HCT116 (cell line): ENCODE results near the gene NOS1. TPM values are rescaled to one million over a fixed set of nuclear protein-coding genes. Genes with fewer than 3 reads are reported as not detected.

ENCODE experiments used
- ATAC-seq: fragments of 200-7000 bp; cut with Tn5 transposase; 2 replicates; pipeline ENCODE4 v1.9.1; 2020; ENCODE audit warnings: mild to moderate bottlenecking, moderate library complexity
- BruUV-seq: library from RNA; stranded (reverse); fragments of 400-500 nt; replicated peaks from 2 replicates; lab custom pipeline; 2021; lab: Mats Ljungman, UMichigan
- CTCF ChIA-PET: fragments of 300-600 bp; sonication (Branson Sonifier 250); formaldehyde crosslinking; loops from one replicate; lab custom pipeline; 2021; ENCODE audit warnings: antibody characterized with exemption; lab: Charles Lee
- POLR2A ChIA-PET: fragments of 300-600, 350-600 bp; sonication (Branson Sonifier 250); formaldehyde crosslinking; loops from one replicate; lab custom pipeline; 2021; ENCODE audit warnings: antibody characterized with exemption; lab: Charles Lee
- RAD21 ChIA-PET, 2 experiments: fragments of 300-600 bp; sonication (Branson Sonifier 250); formaldehyde crosslinking; loops; one replicate each; lab custom pipeline; 2023; ENCODE audit warnings: low total read pairs in 2 of 2; ENCODE audit not compliant: uncharacterized antibody in 2 of 2, unreplicated experiment in 2 of 2, low non-redundant PET in 1 of 2; lab: Charles Lee
- DNase-seq: peaks from one replicate; pipeline ENCODE4 v3.0.0-alpha.2; 2010; ENCODE audit warnings: low read depth, low spot score
- H2AFZ ChIP-seq: fragments of 200-600 bp; shearing (Covaris generic), sonication (generic); 2 replicates; pipeline ENCODE4 v1.6.1; 2017; ENCODE audit warnings: low read depth, mixed run types, mixed read lengths, antibody characterized with exemption, low read length; ENCODE audit not compliant: poor library complexity, severe bottlenecking
- H3K27ac ChIP-seq: 2 replicates; pipeline ENCODE4 v1.5.1; 2012; ENCODE audit warnings: low read depth, low read length
- H3K27me3 ChIP-seq: fragments of 200-600 bp; sonication (generic); 2 replicates; pipeline ENCODE4 v1.6.1; 2016; ENCODE audit warnings: mixed run types, low read length, mixed read lengths; ENCODE audit not compliant: insufficient read depth
- H3K36me3 ChIP-seq, 2 experiments: fragments of 200-500 bp in 1 of 2; fragments of 200-600 bp in 1 of 2; sonication (Bioruptor generic) in 1 of 2; sonication (generic) in 1 of 2; 2 replicates each; pipeline versions ENCODE4 v1.5.1 to v1.6.1; 2014 to 2016; ENCODE audit warnings: low read length in 2 of 2, inconsistent platforms in 1 of 2, mixed read lengths in 1 of 2, mixed run types in 1 of 2; ENCODE audit not compliant: insufficient read depth in 2 of 2, control insufficient read depth in 1 of 2
- H3K4me1 ChIP-seq, 2 experiments: fragments of 200-600 bp in 1 of 2; sonication (generic) in 1 of 2; 2 replicates each; pipeline versions ENCODE4 v1.5.1 to v1.6.1; 2012 to 2017; ENCODE audit warnings: low read length in 2 of 2, inconsistent platforms in 1 of 2, mild to moderate bottlenecking in 1 of 2, mixed read lengths in 1 of 2, mixed run types in 1 of 2, moderate library complexity in 1 of 2; ENCODE audit not compliant: insufficient read depth in 2 of 2, control insufficient read depth in 1 of 2
- H3K4me2 ChIP-seq: fragments of 200-600 bp; sonication (generic); 2 replicates; pipeline ENCODE4 v1.6.1; 2017; ENCODE audit warnings: mixed run types, low read length, mixed read lengths
- H3K4me3 ChIP-seq, 2 experiments: fragments of 200-600 bp in 1 of 2; sonication (generic) in 1 of 2; replicated peaks in 1 of 2; 2 replicates each; pipeline ENCODE4 v1.5.1; 2011 to 2016; ENCODE audit warnings: low read length in 2 of 2, control low read depth in 1 of 2, low read depth in 1 of 2, mild to moderate bottlenecking in 1 of 2, mixed read lengths in 1 of 2, mixed run types in 1 of 2
- H3K79me2 ChIP-seq: fragments of 200-600 bp; sonication (generic); 2 replicates; pipeline ENCODE4 v1.6.1; 2017; ENCODE audit warnings: mild to moderate bottlenecking, mixed run types, low read length, moderate library complexity, mixed read lengths; ENCODE audit not compliant: insufficient read depth
- H3K9ac ChIP-seq: fragments of 200-600 bp; sonication (generic); 2 replicates; pipeline ENCODE4 v1.6.1; 2016; ENCODE audit warnings: low read length, mixed read lengths
- H3K9me2 ChIP-seq: fragments of 200-600 bp; sonication (generic), shearing (Covaris generic); 2 replicates; pipeline ENCODE4 v1.6.1; 2017; ENCODE audit warnings: mixed run types, mild to moderate bottlenecking, moderate library complexity; ENCODE audit not compliant: insufficient read depth
- H3K9me3 ChIP-seq, 2 experiments: fragments of 200-500 bp in 1 of 2; fragments of 200-600 bp in 1 of 2; sonication (Bioruptor generic) in 1 of 2; sonication (generic) in 1 of 2; 2 replicates each; pipeline ENCODE4 v1.6.1; 2014 to 2017; ENCODE audit warnings: low read length in 2 of 2, mixed read lengths in 2 of 2, inconsistent platforms in 1 of 2, low read depth in 1 of 2, mild to moderate bottlenecking in 1 of 2, mixed run types in 1 of 2, moderate library complexity in 1 of 2; ENCODE audit not compliant: control insufficient read depth in 1 of 2, insufficient read depth in 1 of 2
- H4K20me1 ChIP-seq: fragments of 200-600 bp; sonication (generic), shearing (Covaris generic); 2 replicates; pipeline ENCODE4 v1.6.1; 2017; ENCODE audit warnings: mixed run types, mild to moderate bottlenecking, moderate library complexity; ENCODE audit not compliant: insufficient read depth
- EGR1 ChIP-seq: IDR thresholded peaks from 2 replicates; pipeline ENCODE4 v1.6.1; 2012; ENCODE audit warnings: low read depth
- EZH2 ChIP-seq: fragments of 200-600 bp; sonication (generic); IDR thresholded peaks from 2 replicates; pipeline ENCODE4 v1.6.1; 2017; ENCODE audit warnings: antibody characterized with exemption, mixed run types
- FOSL1 ChIP-seq: IDR thresholded peaks from 2 replicates; pipeline ENCODE4 v1.6.1; 2012; ENCODE audit warnings: low read depth
- REST ChIP-seq: IDR thresholded peaks from 2 replicates; pipeline ENCODE4 v1.6.1; 2012; ENCODE audit warnings: low read depth
- SP1 ChIP-seq: IDR thresholded peaks from 2 replicates; pipeline ENCODE4 v1.6.1; 2012; ENCODE audit warnings: low read depth
- SRF ChIP-seq: IDR thresholded peaks from 2 replicates; pipeline ENCODE4 v1.6.1; 2012; ENCODE audit warnings: low read depth
- YY1 ChIP-seq: IDR thresholded peaks from 2 replicates; pipeline ENCODE4 v1.6.1; 2011; ENCODE audit warnings: low read length, low read depth, moderate library complexity, mild to moderate bottlenecking; ENCODE audit not compliant: insufficient replicate concordance; ENCODE audit errors: extremely low read depth
- intact Hi-C: fragments of 100-400 bp; cut with micrococcal nuclease; formaldehyde crosslinking; loops from 2 replicates; pipeline ENCODE4 v1.10.0; 2022
- total RNA-seq: library from RNA; stranded (reverse); gene quantifications from one replicate; pipeline ENCODE4 v1.2.1, GENCODE V29; 2021; ENCODE audit not compliant: unreplicated experiment
- TF ChIP-seq, protein P1 (sequence below): IDR thresholded peaks from 2 replicates; pipeline ENCODE4 v1.6.1; 2011; ENCODE audit warnings: mild to moderate bottlenecking, low read length, moderate library complexity; ENCODE audit not compliant: insufficient replicate concordance; ENCODE audit errors: extremely low read depth

Gene NOS1
- total RNA-seq, 1 experiment from 2014 or later, result 0.22 TPM

- POLR2A ChIA-PET, result no interaction called here
- RAD21 ChIA-PET, result no interaction called here
- H3K4me1 ChIP-seq, result no peaks in the 10 kb centered on the region
- no peak overlapping the region for H3K4me2 ChIP-seq
- H3K4me3 ChIP-seq, result no peak overlapping the region
- no peaks in the 10 kb centered on the region for H4K20me1 ChIP-seq
- no peak for DNase-seq
- no peaks in the 10 kb centered on the region for H3K9me3 ChIP-seq
- H3K27ac ChIP-seq, result no peak overlapping the region
- no peak overlapping the region for H3K9ac ChIP-seq
- BruUV-seq, result no TSS peak
- TF ChIP-seq YY1, result no peak
- TF ChIP-seq, protein P1, sequence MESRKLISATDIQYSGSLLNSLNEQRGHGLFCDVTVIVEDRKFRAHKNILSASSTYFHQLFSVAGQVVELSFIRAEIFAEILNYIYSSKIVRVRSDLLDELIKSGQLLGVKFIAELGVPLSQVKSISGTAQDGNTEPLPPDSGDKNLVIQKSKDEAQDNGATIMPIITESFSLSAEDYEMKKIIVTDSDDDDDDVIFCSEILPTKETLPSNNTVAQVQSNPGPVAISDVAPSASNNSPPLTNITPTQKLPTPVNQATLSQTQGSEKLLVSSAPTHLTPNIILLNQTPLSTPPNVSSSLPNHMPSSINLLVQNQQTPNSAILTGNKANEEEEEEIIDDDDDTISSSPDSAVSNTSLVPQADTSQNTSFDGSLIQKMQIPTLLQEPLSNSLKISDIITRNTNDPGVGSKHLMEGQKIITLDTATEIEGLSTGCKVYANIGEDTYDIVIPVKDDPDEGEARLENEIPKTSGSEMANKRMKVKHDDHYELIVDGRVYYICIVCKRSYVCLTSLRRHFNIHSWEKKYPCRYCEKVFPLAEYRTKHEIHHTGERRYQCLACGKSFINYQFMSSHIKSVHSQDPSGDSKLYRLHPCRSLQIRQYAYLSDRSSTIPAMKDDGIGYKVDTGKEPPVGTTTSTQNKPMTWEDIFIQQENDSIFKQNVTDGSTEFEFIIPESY, result no peak
- no peak for TF ChIP-seq SP1
- TF ChIP-seq SRF, result no peak
- TF ChIP-seq EZH2, result no peak
- TF ChIP-seq FOSL1, result no peak
- TF ChIP-seq EGR1, result no peak
- TF ChIP-seq REST, result no peak
- TF ChIP-seq, all 23 proteins: peak for 0
- Histone ChIP-seq H3K27me3 (peaks cover 12% of the 10 kb centered on the region; the same call in 1 of the 2 replicates), H2AFZ (no peak overlapping the region), H3K9me2 (no peaks in the 10 kb centered on the region), H3K79me2 (no peaks in the 10 kb centered on the region), H3K36me3 (no peaks in the 10 kb centered on the region)
- no peak for ATAC-seq
- CTCF ChIA-PET, result interaction anchor here (1.7 to 1.8 kb wide), 2 partner anchors 627 to 647 kb away, joined by 6 to 8 read pairs; no protein-coding TSS in a partner anchor
- intact Hi-C loops, result loop anchor here (5.0 to 10.0 kb wide), 2 partner anchors 158 to 265 kb away; no protein-coding TSS in a partner anchor
Measured at GRCh38 chr12:117209626-117210025, 151.8 kb downstream of the NOS1 start.
